IMR-90 (cell line): Measurements from ENCODE around the gene ELFN2.

ENCODE experiments used
- CTCF ChIP-seq: conservative IDR thresholded peaks from 2 replicates; pipeline ENCODE4 v1.5.1; 2012; ENCODE audit warnings: mild to moderate bottlenecking, low read depth, low read length, improper control_type of control experiment
- POLR2A ChIP-seq: IDR thresholded peaks from 2 replicates; pipeline ENCODE4 v1.6.1; 2012; ENCODE audit warnings: mild to moderate bottlenecking, low read depth, low read length

- no peak for TF ChIP-seq CTCF
- no peak for TF ChIP-seq POLR2A
These were observed 81.3 kb downstream of the ELFN2 start for GRCh38 chr22:37345863-37346504.
